Measurements from ENCODE around the gene RAX2.
A peak's percentile ranks its signal among the peaks of the same experiment; 100 is the strongest.
"Not testable (repeated sequence)": the region's sequence is repeated elsewhere in the genome, so short reads cannot be mapped to it uniquely, and the experiment has no call there.

The RAX2 gene

GRCh38 chr19:3768015-3768747 is 3.8 kb downstream of the RAX2 start:
- H3K27me3 ChIP-seq (ENCODE audit: insufficient read depth, low read length) = no peaks in the 10 kb centered on the region
- peaks cover 2% of the 10 kb centered on the region for H3K4me1 ChIP-seq (ENCODE audit: control insufficient read depth, insufficient read depth, low read length, unreplicated experiment)
- H3K27ac ChIP-seq (ENCODE audit: low read depth, low read length) = no peak overlapping the region
- no peak overlapping the region for H3K4me3 ChIP-seq (ENCODE audit: low read depth, low read length)
- H3K36me3 ChIP-seq (ENCODE audit: insufficient read depth, low read length) = no peaks in the 10 kb centered on the region
- H3K79me2 ChIP-seq (ENCODE audit: control insufficient read depth, insufficient read depth, low read length, unreplicated experiment) = no peaks in the 10 kb centered on the region
- H2AFZ ChIP-seq (ENCODE audit: low read length, unreplicated experiment) = no peak overlapping the region

- Histone ChIP-seq H3K36me3 (ENCODE audit: insufficient read depth, low read length) (no peaks in the 10 kb centered on the region), H3K27ac (ENCODE audit: low read depth, low read length) (no peak overlapping the region), H3K4me1 (ENCODE audit: control insufficient read depth, insufficient read depth, low read length, unreplicated experiment) (peaks cover 2% of the 10 kb centered on the region), H3K27me3 (ENCODE audit: insufficient read depth, low read length) (no peaks in the 10 kb centered on the region), H3K4me3 (ENCODE audit: low read depth, low read length) (no peak overlapping the region), H2AFZ (ENCODE audit: low read length, unreplicated experiment) (no peak overlapping the region), H3K79me2 (ENCODE audit: control insufficient read depth, insufficient read depth, low read length, unreplicated experiment) (no peaks in the 10 kb centered on the region)
These were observed 5.0 kb downstream of the RAX2 start for GRCh38 chr19:3767050-3767449.

- Histone ChIP-seq H3K79me2 (ENCODE audit: control insufficient read depth, insufficient read depth, low read length, unreplicated experiment) (no peaks in the 10 kb centered on the region), H3K4me1 (ENCODE audit: control insufficient read depth, insufficient read depth, low read length, unreplicated experiment) (peaks cover 2% of the 10 kb centered on the region), H3K4me3 (ENCODE audit: low read depth, low read length) (no peak overlapping the region), H3K27ac (ENCODE audit: low read depth, low read length) (no peak overlapping the region), H3K27me3 (ENCODE audit: insufficient read depth, low read length) (no peaks in the 10 kb centered on the region), H2AFZ (ENCODE audit: low read length, unreplicated experiment) (no peak overlapping the region), H3K36me3 (ENCODE audit: insufficient read depth, low read length) (no peaks in the 10 kb centered on the region)
These were observed 5.5 kb downstream of the RAX2 start for GRCh38 chr19:3766520-3766919.

GRCh38 chr19:3765757-3766156 is 6.3 kb downstream of the RAX2 start:
- H3K27ac ChIP-seq (ENCODE audit: low read depth, low read length); H3K4me1 ChIP-seq (ENCODE audit: control insufficient read depth, insufficient read depth, low read length, unreplicated experiment); H3K79me2 ChIP-seq (ENCODE audit: control insufficient read depth, insufficient read depth, low read length, unreplicated experiment); H2AFZ ChIP-seq (ENCODE audit: low read length, unreplicated experiment); H3K27me3 ChIP-seq (ENCODE audit: insufficient read depth, low read length); H3K4me3 ChIP-seq (ENCODE audit: low read depth, low read length); H3K36me3 ChIP-seq (ENCODE audit: insufficient read depth, low read length): not testable (repeated sequence)

- Histone ChIP-seq H3K27ac (ENCODE audit: low read depth, low read length) (no peak overlapping the region), H3K4me3 (ENCODE audit: low read depth, low read length) (no peak overlapping the region), H3K36me3 (ENCODE audit: insufficient read depth, low read length) (no peaks in the 10 kb centered on the region), H3K4me1 (ENCODE audit: control insufficient read depth, insufficient read depth, low read length, unreplicated experiment) (peaks cover 2% of the 10 kb centered on the region), H3K27me3 (ENCODE audit: insufficient read depth, low read length) (no peaks in the 10 kb centered on the region), H2AFZ (ENCODE audit: low read length, unreplicated experiment) (no peak overlapping the region), H3K79me2 (ENCODE audit: control insufficient read depth, insufficient read depth, low read length, unreplicated experiment) (peaks cover 7% of the 10 kb centered on the region)
These were observed 6.9 kb downstream of the RAX2 start for GRCh38 chr19:3765121-3765520.

- Histone ChIP-seq H3K4me1 (ENCODE audit: control insufficient read depth, insufficient read depth, low read length, unreplicated experiment) (peaks cover 2% of the 10 kb centered on the region), H3K36me3 (ENCODE audit: insufficient read depth, low read length) (no peaks in the 10 kb centered on the region), H3K27me3 (ENCODE audit: insufficient read depth, low read length) (no peaks in the 10 kb centered on the region), H3K79me2 (ENCODE audit: control insufficient read depth, insufficient read depth, low read length, unreplicated experiment) (peaks cover 11% of the 10 kb centered on the region), H2AFZ (ENCODE audit: low read length, unreplicated experiment) (peak within 1 kb of the TSS; percentile 69), H3K27ac (ENCODE audit: low read depth, low read length) (peak within 1 kb of the TSS; percentile 89), H3K4me3 (ENCODE audit: low read depth, low read length) (peak within 1 kb of the TSS; percentile 90)
These were observed 9.2 kb downstream of the RAX2 start, which contains the start of gene MRPL54 for GRCh38 chr19:3762501-3763459. TSS of gene MRPL54 (plus strand) at chr19:3762682. CDS start at chr19:3762701, 19 bp downstream.

GRCh38 chr19:3762130-3762473 is 9.9 kb downstream of the RAX2 start:
- Histone ChIP-seq H2AFZ (ENCODE audit: low read length, unreplicated experiment) (peak overlapping the region; percentile 69), H3K27me3 (ENCODE audit: insufficient read depth, low read length) (no peaks in the 10 kb centered on the region), H3K27ac (ENCODE audit: low read depth, low read length) (peak overlapping the region; percentile 89), H3K4me3 (ENCODE audit: low read depth, low read length) (peak overlapping the region; percentile 90), H3K4me1 (ENCODE audit: control insufficient read depth, insufficient read depth, low read length, unreplicated experiment) (peaks cover 2% of the 10 kb centered on the region), H3K36me3 (ENCODE audit: insufficient read depth, low read length) (no peaks in the 10 kb centered on the region), H3K79me2 (ENCODE audit: control insufficient read depth, insufficient read depth, low read length, unreplicated experiment) (peaks cover 11% of the 10 kb centered on the region)

- Histone ChIP-seq H2AFZ (ENCODE audit: low read length, unreplicated experiment) (peak within 1 kb of the TSS; percentile 69), H3K36me3 (ENCODE audit: insufficient read depth, low read length) (no peaks in the 10 kb centered on the region)
These were observed 10.5 kb downstream of the RAX2 start, which contains the start of gene APBA3 for GRCh38 chr19:3761382-3762129. TSS of gene APBA3 (minus strand) at chr19:3761692. CDS start at chr19:3760264, 1,428 bp downstream.

GRCh38 chr19:3760871-3761361 is 11.1 kb downstream of the RAX2 start:
- Histone ChIP-seq H3K4me3 (ENCODE audit: low read depth, low read length) (peak overlapping the region; percentile 86), H2AFZ (ENCODE audit: low read length, unreplicated experiment) (peak overlapping the region; percentile 15), H3K79me2 (ENCODE audit: control insufficient read depth, insufficient read depth, low read length, unreplicated experiment) (peaks cover 11% of the 10 kb centered on the region), H3K27ac (ENCODE audit: low read depth, low read length) (0 out of 2 replicates have a peak overlapping the region, but pooled peaks have one; percentile 2), H3K36me3 (ENCODE audit: insufficient read depth, low read length) (no peaks in the 10 kb centered on the region), H3K27me3 (ENCODE audit: insufficient read depth, low read length) (no peaks in the 10 kb centered on the region), H3K4me1 (ENCODE audit: control insufficient read depth, insufficient read depth, low read length, unreplicated experiment) (peaks cover 2% of the 10 kb centered on the region)

More at GRCh38 chr19:3761382-3762129, 10.5 kb downstream of the RAX2 start, which contains the start of gene APBA3:
- Histone ChIP-seq H3K4me3 (ENCODE audit: low read depth, low read length) (peak within 1 kb of the TSS; percentile 90), H3K4me1 (ENCODE audit: control insufficient read depth, insufficient read depth, low read length, unreplicated experiment) (peaks cover 2% of the 10 kb centered on the region), H3K27me3 (ENCODE audit: insufficient read depth, low read length) (no peaks in the 10 kb centered on the region), H3K79me2 (ENCODE audit: control insufficient read depth, insufficient read depth, low read length, unreplicated experiment) (peaks cover 11% of the 10 kb centered on the region), H3K27ac (ENCODE audit: low read depth, low read length) (peak within 1 kb of the TSS; percentile 89)

All from ACC112 (cell line).